Bronchus fibroblast of lung (primary cell): ENCODE results near the gene RPL18. TPM values are rescaled to one million over a fixed set of nuclear protein-coding genes. Genes with fewer than 3 reads are reported as not detected.

Source experiments
- total RNA-seq: library from RNA; depleted of rRNA; stranded (reverse); fragments of >200 nt; gene quantifications from 2 replicates; pipeline ENCODE4 v1.2.3, GENCODE V29; 2015

RPL18 gene
- 3,186 and 3,485 TPM in 2 replicates for total RNA-seq

DNA sequence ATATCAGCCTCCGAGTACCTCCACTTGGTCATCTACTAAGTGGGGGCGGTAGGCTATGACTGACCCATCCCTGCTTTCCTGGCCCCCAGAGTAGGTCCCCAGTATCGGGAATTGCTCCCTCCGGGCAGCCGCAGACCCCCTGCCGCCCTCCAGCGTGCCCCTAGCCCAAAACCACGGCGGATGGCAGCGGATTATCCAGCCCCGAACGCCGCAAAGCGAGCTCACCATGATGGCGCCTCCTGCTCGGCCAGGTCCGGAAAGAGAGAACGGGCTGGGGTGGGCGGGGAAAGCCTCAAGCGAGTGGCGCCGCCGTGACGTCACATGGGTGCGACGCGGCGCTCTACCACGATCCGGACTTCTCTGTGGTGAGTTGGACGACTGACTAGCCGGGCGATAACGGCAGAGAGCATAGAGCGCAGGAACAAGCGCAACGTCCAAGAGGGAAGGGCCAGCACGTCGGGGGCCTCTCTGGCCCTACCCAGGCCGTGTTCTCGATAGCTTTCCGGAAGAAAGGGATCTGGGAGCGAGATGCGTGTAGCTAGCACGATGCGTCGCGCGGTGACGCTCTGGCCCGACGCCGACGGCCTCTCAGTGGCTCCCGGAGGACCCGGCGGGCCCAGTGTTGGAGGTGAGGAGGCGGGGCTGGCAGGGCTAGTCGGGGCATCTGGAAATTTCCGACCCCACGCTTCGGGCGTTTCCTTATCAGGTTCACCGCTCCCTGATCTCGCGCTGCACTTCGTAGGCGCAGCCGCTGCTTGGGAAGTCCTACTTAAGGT, at the start of gene RPL18, which contains the start of gene SPHK2:
Gene RPL18 (minus strand): TSS at position 263 of the 776 bp plus-strand sequence. CDS start 35 bp downstream, at position 228.
Gene SPHK2 (plus strand): TSS at position 591 of the 776 bp plus-strand sequence. CDS start 1,009 bp downstream, outside the sequence.

DNA sequence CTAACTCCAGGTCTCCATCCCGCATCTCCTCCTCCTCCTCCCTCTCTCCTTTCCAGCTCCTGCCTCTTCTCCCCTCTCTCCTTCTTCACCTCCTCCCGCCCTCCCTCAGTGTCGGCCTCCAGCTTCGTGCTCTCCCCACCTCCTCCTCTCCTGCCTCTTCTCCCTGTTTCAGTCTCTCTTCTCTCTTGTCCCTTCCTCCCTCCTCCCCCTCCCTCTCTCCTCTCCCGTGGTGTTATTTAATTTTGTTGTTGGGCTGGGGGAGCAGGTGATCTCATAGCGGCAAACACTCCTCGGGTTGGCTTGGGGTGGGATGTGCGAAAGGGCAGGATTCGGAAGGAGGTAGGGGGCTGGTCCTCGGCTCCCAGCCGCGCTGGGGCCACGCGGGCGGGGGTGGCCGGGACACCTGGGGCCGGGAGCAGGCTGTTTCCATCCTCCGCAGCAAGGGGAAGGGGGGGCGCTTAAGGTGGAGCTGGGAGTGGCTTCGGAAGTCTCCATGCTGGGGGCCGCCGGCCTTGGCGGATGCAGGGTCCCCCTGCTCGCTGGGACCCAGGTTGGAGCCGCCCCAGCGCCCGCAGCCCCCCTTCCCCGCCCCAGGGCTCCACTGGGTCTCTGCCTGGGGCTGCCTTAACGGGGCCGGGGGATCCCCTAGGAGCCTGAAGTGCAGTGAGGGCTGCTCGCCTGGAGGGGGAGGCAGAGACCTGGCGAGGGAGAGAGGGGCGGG, 27.2 kb upstream of the RPL18 start, which contains the start of gene CA11:
Gene CA11 (minus strand): TSS at position 187 of the 721 bp plus-strand sequence. CDS start 555 bp downstream, outside the sequence.

DNA sequence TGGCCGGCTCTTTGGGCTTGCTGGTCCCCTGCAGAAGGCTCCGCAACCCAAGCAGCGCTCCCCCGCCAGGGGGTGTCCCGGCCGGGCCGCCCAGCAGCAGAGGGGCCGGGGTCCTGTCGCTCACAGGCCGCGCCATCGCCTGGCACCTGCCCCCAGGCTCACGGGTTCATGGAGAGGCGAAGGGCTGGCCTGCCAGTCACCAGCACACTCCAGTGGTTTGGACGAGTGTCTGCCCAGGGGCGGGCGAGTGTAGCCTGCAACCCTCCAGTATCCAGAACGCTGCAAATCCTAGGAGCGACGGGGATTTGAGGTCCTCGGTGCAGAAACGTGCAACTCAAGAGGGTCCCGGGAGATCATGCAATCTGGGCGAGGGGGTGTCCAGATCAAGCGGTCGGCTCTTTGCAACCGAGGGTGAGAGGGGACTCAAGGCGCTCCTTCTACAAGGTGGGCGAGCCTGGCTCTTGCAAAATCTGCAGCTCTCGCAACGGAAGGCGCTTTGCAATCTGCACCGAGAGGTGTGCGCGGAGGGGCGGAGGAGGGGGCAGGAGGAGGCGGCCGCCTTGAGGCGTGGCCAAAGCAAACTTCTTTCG, 18.0 kb upstream of the RPL18 start, which contains the start of gene DBP:
Gene DBP (minus strand): TSS at position 521 of the 590 bp plus-strand sequence. CDS start 385 bp downstream, at position 136.

DNA sequence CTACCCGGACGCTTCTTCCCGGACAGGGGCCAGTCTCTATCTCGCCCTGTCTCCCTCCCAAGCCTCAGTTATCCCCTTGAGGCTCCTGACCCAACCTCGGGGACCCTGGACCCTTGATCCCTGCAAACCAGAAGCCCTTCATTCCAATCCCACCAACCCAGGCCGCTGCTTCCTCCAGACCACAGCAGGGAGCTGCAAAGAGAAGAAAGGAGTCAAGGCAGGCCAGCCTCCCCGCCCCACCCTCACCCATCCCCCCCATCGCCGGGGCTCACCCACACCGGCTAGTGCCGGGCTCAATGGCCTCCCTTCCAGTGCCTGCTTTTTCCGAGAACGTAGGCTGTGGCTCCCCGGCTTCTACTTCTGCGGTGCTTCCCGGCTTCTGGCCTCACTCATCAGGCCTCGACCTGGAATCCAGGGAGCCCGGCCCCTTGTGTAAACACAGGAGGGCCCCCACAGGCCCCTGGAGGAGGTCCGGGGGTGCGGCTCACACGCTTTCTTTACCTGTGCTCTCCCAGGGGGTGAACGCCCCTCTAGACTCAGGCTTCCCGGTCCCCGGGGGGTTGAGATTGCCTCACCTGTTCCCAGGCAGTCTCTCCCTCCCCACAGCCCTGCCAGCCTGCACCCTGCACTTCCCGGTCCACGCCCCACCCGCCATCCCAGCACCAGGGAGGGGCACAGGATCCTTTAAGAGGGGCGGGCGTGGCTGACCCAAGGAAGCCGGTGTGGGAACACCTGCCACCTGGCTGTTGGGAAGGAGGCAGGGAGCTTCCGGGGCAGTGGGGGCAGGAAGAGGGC, 4.3 kb downstream of the RPL18 start, which contains the start of gene FAM83E:
Gene FAM83E (minus strand): TSS at position 641 of the 795 bp plus-strand sequence. CDS start 1,704 bp downstream, outside the sequence.

DNA sequence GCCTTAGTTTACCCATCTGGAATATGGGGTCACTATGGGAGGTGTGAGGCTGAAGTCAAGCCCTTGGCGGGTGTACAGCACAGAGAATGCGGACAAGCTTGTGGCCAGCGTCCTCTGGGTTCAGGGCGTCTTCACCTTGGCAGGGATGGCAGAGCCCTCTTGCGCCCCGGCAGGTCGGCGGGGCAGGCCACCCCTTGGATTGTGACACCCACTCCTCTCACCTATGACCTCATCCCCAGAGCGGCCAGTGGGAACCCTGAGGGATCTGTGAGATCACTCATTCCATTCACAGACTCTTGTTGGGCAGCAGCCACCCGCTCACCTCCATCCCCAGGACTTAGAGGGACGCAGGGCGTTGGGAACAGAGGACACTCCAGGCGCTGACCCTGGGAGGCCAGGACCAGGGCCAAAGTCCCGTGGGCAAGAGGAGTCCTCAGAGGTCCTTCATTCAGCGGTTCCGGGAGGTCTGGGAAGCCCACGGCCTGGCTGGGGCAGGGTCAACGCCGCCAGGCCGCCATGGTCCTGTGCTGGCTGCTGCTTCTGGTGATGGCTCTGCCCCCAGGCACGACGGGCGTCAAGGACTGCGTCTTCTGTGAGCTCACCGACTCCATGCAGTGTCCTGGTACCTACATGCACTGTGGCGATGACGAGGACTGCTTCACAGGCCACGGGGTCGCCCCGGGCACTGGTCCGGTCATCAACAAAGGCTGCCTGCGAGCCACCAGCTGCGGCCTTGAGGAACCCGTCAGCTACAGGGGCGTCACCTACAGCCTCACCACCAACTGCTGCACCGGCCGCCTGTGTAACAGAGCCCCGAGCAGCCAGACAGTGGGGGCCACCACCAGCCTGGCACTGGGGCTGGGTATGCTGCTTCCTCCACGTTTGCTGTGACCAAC, 12.3 kb downstream of the RPL18 start, which contains the start of gene SPACA4:
Gene SPACA4 (plus strand): TSS at position 280 of the 896 bp plus-strand sequence. CDS start 237 bp downstream, at position 517.

Other genes with a start within 250 kb of the RPL18 start
- 128 and 129 TPM in 2 replicates for gene KDELR1, start 227.6 kb downstream of the RPL18 start, total RNA-seq
- gene GRIN2D, start 225.5 kb downstream of the RPL18 start, total RNA-seq: 0.15 and 0.34 TPM in 2 replicates
- gene GRWD1, start 173.2 kb downstream of the RPL18 start, total RNA-seq: 31.4 and 34.0 TPM in 2 replicates
- gene KCNJ14, start 163.6 kb downstream of the RPL18 start, total RNA-seq: 0.15 and 0.50 TPM in 2 replicates
- gene CYTH2, start 149.8 kb downstream of the RPL18 start, total RNA-seq: 40.6 and 47.9 TPM in 2 replicates
- under 0.01 and 0.17 TPM in 2 replicates for gene LMTK3, start 107.3 kb downstream of the RPL18 start, total RNA-seq
- 0.15 TPM in 1 of 2 replicates, not detected in the other for gene SULT2B1, start 67.0 kb downstream of the RPL18 start, total RNA-seq
- not detected in 2 replicates for gene SPACA4, start 12.4 kb downstream of the RPL18 start, total RNA-seq
- gene FAM83E, start 4.1 kb downstream of the RPL18 start, total RNA-seq: 0.45 and 0.50 TPM in 2 replicates
- gene SPHK2, start 328 bp upstream of the RPL18 start, total RNA-seq: 12.2 and 12.9 TPM in 2 replicates
- gene DBP, start 18.2 kb upstream of the RPL18 start, total RNA-seq: 4.2 and 4.5 TPM in 2 replicates
- 0.74 and 0.84 TPM in 2 replicates for gene CA11, start 27.0 kb upstream of the RPL18 start, total RNA-seq
- 0.34 TPM in 1 of 2 replicates, not detected in the other for gene NTN5, start 53.8 kb upstream of the RPL18 start, total RNA-seq
- gene FUT2, start 76.8 kb upstream of the RPL18 start, total RNA-seq: not detected in 2 replicates
- gene MAMSTR, start 100.5 kb upstream of the RPL18 start, total RNA-seq: 5.0 and 5.2 TPM in 2 replicates
- gene RASIP1, start 121.4 kb upstream of the RPL18 start, total RNA-seq: 8.3 and 8.7 TPM in 2 replicates
- gene IZUMO1, start 127.7 kb upstream of the RPL18 start, total RNA-seq: under 0.01 TPM in 1 of 2 replicates, not detected in the other
- gene FUT1, start 133.5 kb upstream of the RPL18 start, total RNA-seq: 0.15 and 0.17 TPM in 2 replicates
- gene FGF21, start 136.3 kb upstream of the RPL18 start, total RNA-seq: not detected in 2 replicates
- 61.5 and 67.0 TPM in 2 replicates for gene BCAT2, start 191.9 kb upstream of the RPL18 start, total RNA-seq
- gene HSD17B14, start 217.3 kb upstream of the RPL18 start, total RNA-seq: 2.7 and 6.5 TPM in 2 replicates
- 11.4 and 20.1 TPM in 2 replicates for gene PLEKHA4, start 249.4 kb upstream of the RPL18 start, total RNA-seq